Coronary artery (tissue), 2 donors: ENCODE data around the gene UBA3.

ENCODE experiments used
- DNase-seq: peaks from one replicate; pipeline ENCODE4 v3.0.0-alpha.2; 2017; ENCODE audit warnings: low spot score
- H3K27ac ChIP-seq, 2 donors: fragments of 200-600 bp; sonication (generic); one replicate each; pipeline ENCODE4 v1.5.1; 2016 to 2019
- H3K4me3 ChIP-seq: fragments of 200-600 bp; sonication (generic); 2 replicates; pipeline ENCODE4 v1.5.1; 2016; ENCODE audit warnings: mild to moderate bottlenecking, moderate library complexity
- TF ChIP-seq, protein P1 (sequence below): fragments of 200-600 bp; sonication (generic); IDR thresholded peaks from one replicate; pipeline ENCODE4 v1.5.1; 2019; ENCODE audit warnings: antibody characterized with exemption

Gene UBA3

DNA sequence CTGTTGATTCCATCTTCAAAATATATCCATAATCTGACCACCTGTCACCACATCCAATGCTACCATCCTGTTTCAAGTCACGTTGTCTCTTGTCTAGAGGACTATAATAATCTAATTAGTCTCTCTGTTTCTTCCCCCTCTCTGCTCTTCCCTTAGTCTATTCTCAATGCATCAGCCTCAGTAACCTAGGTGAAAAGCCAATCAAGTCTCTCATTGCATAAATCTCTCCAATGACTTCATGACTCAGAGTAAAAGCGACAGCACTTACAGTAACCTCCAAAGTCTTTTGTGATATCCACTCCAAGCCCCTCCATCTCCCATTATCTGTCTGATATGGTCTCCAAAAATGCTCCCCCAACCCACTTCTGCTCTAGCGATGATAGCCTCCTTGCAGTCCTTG, 7.2 kb downstream of the UBA3 start:
- no peak overlapping the region for H3K27ac ChIP-seq
- no peak overlapping the region for H3K4me3 ChIP-seq
- DNase-seq, result no peak
- TF ChIP-seq, protein P1, sequence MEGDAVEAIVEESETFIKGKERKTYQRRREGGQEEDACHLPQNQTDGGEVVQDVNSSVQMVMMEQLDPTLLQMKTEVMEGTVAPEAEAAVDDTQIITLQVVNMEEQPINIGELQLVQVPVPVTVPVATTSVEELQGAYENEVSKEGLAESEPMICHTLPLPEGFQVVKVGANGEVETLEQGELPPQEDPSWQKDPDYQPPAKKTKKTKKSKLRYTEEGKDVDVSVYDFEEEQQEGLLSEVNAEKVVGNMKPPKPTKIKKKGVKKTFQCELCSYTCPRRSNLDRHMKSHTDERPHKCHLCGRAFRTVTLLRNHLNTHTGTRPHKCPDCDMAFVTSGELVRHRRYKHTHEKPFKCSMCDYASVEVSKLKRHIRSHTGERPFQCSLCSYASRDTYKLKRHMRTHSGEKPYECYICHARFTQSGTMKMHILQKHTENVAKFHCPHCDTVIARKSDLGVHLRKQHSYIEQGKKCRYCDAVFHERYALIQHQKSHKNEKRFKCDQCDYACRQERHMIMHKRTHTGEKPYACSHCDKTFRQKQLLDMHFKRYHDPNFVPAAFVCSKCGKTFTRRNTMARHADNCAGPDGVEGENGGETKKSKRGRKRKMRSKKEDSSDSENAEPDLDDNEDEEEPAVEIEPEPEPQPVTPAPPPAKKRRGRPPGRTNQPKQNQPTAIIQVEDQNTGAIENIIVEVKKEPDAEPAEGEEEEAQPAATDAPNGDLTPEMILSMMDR, result no peak

DNA sequence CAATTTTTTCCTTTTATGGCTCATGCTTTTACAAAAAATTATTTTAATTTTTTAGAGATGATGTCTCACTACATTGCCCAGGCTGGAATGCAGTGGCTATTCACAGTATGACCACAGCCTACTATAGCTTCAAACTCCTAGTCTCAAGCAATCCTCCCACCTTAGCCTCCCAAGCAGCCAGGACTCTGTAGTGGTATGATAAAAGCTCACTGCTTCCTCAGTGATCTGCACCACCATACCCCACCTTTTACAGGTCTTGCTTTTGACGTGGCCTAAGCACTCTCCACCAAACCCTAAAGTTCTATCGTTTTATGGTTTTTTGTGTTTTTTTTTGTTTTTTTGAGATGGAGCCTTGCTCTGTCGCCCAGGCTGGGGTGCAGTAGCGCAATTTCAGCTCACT, 14.0 kb downstream of the UBA3 start:
- TF ChIP-seq, protein P1, result no peak
- no peak overlapping the region for H3K27ac ChIP-seq
- no peak for DNase-seq
- no peak overlapping the region for H3K4me3 ChIP-seq

DNA sequence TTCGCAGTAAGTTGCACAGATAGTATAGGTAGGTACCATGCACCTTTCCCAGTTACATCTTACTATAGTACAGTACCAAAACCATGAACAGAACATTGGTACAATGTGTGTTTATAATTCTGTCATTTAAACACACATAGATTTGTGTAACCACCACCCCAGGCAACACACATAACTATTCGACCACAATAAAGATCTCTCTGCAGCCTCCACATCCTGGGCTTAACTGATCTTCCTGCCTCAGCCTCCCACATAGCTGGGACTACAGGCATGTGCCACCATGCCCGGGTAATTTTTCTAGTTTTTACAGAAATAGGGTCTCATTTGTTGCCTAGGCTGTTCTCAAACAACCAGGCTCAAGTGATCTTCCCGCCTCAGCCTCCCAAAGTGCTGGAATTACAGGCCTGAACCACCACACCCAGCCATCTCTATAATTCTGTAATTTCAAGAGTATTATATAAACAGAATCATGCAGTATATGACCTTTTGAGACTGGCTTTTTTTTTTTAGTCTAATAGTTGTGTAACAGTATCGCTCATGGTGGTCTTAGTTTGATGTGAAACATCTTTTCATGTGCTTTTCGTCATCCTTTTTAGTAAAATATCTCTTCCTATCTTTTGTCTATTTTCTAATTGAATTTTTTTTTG, 14.7 kb downstream of the UBA3 start:
- DNase-seq, result no peak
- H3K4me3 ChIP-seq, result no peak overlapping the region
- TF ChIP-seq, protein P1, result no peak
- no peak overlapping the region for H3K27ac ChIP-seq

DNA sequence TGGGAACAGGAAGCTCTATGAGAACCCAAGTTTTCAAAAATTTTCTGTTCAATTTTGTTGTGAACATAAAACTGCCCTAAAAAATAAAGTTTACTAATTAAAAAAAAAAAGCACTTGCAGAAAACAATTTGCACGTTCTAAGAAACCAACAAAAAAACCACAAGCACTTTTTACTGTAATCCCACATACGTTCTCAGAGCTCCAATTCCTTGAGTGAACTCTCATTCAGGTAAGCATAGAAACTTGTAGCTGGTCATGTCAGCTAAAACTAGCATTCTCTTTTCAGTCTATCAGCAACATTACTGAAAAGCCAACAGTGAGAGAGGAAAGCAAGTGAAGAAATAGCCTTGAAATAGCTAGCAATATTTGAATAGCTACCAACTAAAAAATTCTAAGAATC, 16.5 kb downstream of the UBA3 start:
- Histone ChIP-seq H3K27ac (no peak overlapping the region), H3K4me3 (no peak overlapping the region)
- TF ChIP-seq, protein P1, result no peak
- DNase-seq, result no peak

DNA sequence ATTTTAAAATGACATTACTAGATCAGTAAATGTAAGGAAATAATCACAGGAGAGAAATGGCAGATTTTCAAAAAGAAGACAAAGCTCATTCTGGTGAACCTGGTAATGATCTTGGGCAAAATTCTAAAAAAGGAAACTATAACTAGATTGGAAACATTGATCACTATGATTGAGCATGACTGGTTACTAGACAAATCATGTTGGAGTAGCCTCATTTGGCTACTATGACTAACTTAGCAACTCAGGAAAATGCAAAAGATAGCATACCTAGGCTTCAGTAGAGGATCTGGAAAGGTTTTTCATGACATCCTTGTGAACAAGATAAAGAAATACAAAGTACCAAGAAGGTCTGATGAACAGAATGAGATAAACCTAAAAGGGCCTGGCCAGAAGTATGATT, 20.5 kb downstream of the UBA3 start:
- Histone ChIP-seq H3K27ac (no peak overlapping the region), H3K4me3 (no peak overlapping the region)
- no peak for DNase-seq
- TF ChIP-seq, protein P1, result no peak

DNA sequence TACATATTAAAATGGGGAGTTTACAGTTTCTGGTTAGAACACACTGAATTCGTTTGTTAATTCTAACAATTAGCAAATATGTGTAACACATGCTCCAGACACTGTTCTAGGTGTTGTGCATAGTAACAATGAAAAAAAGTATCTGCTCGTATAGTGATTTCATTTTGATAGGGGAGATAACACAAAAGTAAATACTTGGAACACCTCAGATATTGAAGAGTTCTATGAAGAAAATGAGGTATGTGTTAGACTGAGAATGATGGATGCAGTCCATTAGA, 21.3 kb downstream of the UBA3 start:
- no peak overlapping the region for H3K27ac ChIP-seq
- no peak overlapping the region for H3K4me3 ChIP-seq
- TF ChIP-seq, protein P1, result no peak
- DNase-seq, result no peak

DNA sequence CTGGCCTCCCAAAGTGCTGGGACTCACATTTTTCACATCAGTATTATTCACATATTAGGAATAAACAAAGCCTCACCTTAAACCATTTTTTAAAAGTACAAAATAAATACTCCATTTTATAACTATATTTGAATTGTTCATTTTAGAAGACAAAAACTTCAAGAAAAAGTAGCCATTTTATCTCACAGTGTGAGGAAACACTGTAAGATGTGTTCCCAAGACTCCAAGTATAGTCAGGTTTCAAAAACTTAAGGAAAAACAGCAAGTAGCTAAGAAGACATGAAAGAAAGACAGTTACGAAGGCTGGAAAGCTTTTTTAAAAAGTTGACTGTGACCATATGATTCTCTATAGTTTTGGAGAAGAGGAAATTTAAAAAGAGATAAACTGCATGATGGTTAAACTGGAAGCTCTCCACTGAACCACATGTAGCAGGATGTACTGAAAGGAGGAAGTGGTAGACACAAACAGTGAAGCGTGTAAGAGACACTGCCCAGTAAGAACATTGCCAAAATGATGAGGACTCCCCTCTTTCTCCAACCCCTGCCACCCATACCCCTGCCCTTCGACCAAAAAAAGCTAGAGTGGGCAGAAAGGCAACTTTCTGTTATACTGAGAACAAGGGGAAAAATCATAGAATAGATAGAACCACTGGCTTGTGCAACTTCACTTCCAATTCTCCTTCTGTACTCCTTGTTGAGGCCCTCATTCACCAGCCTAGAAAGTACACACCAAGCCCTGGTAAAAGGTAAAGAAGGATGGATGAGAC, 21.8 kb downstream of the UBA3 start:
- no peak for DNase-seq
- no peak overlapping the region for H3K27ac ChIP-seq
- TF ChIP-seq, protein P1, result no peak
- no peak overlapping the region for H3K4me3 ChIP-seq
